ENCODE data around the gene TANGO2.

DNA sequence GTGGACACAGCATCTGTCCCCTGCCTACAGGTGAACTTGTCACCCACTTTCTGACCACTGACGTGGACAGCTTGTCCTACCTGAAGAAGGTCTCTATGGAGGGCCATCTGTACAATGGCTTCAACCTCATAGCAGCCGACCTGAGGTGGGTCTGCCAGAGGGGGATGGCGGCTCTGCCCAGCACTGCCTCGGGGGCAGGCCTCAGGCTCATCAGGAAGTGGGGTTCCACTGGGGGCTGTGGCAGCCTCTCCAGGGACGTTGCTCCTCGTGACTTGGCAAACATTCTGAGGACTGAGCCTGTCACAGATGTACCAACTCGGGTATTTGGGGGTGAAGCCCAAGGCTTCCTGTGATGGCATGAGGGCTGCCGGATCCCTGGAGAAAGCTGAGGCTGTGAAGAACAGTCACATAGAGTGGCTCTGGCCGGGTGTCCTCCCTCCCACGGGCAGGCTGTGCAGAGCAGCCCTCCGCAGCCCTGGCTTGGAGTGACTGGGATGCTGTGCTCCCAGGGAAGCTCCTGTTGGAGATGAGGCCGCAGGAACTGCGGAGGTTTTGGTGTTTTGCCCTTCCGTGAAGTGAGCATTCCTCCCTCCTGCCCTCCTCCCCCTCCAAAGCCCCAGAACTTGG lies 32.6 kb downstream of the TANGO2 start:
- TF ChIP-seq, protein P1, sequence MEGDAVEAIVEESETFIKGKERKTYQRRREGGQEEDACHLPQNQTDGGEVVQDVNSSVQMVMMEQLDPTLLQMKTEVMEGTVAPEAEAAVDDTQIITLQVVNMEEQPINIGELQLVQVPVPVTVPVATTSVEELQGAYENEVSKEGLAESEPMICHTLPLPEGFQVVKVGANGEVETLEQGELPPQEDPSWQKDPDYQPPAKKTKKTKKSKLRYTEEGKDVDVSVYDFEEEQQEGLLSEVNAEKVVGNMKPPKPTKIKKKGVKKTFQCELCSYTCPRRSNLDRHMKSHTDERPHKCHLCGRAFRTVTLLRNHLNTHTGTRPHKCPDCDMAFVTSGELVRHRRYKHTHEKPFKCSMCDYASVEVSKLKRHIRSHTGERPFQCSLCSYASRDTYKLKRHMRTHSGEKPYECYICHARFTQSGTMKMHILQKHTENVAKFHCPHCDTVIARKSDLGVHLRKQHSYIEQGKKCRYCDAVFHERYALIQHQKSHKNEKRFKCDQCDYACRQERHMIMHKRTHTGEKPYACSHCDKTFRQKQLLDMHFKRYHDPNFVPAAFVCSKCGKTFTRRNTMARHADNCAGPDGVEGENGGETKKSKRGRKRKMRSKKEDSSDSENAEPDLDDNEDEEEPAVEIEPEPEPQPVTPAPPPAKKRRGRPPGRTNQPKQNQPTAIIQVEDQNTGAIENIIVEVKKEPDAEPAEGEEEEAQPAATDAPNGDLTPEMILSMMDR (conservative IDR thresholded peaks at IDR 0.05), result no peak
- TF ChIP-seq ZFX (IDR thresholded peaks at IDR 0.05), result no peak

Measured in C4-2B (cell line).